PC-9 (cell line): Measurements from ENCODE around the gene ACTR3.

ENCODE experiments used
- CTCF ChIP-seq: fragments of 200-600 bp; sonication (generic); conservative IDR thresholded peaks from 2 replicates; pipeline ENCODE4 v1.6.1; 2017; ENCODE audit warnings: mixed run types, antibody characterized with exemption, mild to moderate bottlenecking, moderate library complexity
- EZH2 ChIP-seq: fragments of 200-600 bp; sonication (generic); IDR thresholded peaks from 2 replicates; pipeline ENCODE4 v1.8.0; 2017; ENCODE audit warnings: antibody characterized with exemption, low read depth

- no peak for TF ChIP-seq EZH2
- TF ChIP-seq CTCF: no peak
Measured at GRCh38 chr2:113910110-113910717, 20.3 kb downstream of the ACTR3 start.
